Measurements from ENCODE around the gene SALL1.

The SALL1 gene

DNA sequence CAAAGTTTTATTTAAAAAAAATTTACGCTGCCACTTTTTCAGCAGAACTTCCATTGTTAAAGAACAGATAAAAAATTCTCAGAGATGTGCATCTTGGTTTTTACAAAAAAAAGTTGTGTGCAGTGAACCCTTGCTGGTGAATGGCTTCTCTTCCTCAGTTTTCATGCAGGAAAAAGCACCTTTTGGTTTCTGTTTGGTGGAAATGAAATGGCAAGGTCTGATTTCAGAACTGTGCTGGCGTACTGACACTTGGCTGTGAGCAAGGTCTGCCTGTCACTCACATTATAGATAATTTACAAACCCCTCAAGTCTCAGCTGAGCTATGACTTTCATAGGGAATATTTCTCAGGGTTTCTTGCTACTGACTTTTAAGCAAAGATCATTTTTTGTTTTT lies 5.7 kb upstream of the SALL1 start:
- DNase-seq (ENCODE audit: low read depth, low spot score): no peak

GRCh38 chr16:51155820-51156806 lies 5.0 kb upstream of the SALL1 start:
- DNase-seq (ENCODE audit: low read depth, low spot score): no peak

- DNase-seq (ENCODE audit: low read depth, low spot score): no peak
Observed at GRCh38 chr16:51155199-51155607, 4.1 kb upstream of the SALL1 start.

- DNase-seq (ENCODE audit: low read depth, low spot score): no peak
Observed at GRCh38 chr16:51154271-51155171, 3.5 kb upstream of the SALL1 start.

DNA sequence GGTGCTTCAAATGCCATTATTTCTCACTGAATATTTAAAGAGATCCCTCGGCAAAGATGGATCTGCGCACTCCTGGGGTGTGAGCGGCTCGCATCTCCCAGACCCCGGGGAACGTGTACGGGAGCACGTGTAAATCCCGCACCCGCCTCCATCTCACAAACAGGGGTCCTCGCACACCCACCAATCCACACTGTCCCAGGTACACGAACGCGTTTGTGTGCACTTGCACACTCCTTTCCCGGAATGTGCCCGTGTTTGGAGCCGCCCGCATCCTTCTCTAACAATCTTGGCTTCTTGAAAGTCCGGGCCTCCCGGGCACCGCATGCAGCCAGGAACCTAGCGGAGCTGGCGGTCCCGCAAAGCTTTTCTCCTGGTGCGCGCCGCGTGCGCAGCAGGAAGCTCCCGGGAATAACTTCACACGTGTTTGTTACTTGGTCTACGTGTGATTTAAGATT lies 2.5 kb upstream of the SALL1 start:
- no peak for DNase-seq (ENCODE audit: low read depth, low spot score)

GRCh38 chr16:51152691-51153576 lies 1.9 kb upstream of the SALL1 start:
- no peak for DNase-seq (ENCODE audit: low read depth, low spot score)

DNA sequence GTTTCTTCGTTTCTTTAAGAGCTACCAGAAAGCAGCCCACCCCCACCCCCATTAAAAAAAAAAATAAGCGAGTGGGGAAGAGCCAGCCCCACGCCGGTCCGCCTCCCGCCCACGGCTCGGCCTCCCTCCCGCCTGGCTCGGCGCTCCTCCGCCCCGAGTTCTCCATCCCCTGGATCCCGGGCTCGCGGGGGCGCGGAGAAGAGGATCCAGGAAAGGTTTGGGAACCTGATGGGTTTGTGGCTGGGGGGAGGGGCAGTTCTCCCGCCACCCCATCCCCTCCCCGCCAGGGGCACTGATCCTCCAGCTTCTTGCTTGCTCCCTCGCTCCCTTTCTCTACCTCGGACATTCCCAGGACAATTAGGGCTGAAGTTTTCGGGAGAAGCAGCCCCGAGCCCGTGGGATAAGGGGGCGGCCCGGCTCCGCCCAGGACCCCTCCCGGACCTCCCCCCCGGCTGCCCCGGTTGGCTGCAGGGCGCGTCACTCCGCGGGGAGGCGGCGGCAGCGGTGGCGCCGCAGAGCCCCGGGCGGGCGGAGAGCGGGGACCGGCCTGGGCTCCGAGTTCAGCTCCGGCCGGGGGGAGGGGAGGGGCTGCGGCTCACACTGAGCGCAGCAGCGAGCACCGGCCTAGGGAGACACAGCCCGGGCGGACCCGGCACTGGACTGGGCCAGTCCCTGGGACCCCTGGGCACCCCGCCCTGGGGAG lies 1.0 kb upstream of the SALL1 start:
- no peak for DNase-seq (ENCODE audit: low read depth, low spot score)

DNA sequence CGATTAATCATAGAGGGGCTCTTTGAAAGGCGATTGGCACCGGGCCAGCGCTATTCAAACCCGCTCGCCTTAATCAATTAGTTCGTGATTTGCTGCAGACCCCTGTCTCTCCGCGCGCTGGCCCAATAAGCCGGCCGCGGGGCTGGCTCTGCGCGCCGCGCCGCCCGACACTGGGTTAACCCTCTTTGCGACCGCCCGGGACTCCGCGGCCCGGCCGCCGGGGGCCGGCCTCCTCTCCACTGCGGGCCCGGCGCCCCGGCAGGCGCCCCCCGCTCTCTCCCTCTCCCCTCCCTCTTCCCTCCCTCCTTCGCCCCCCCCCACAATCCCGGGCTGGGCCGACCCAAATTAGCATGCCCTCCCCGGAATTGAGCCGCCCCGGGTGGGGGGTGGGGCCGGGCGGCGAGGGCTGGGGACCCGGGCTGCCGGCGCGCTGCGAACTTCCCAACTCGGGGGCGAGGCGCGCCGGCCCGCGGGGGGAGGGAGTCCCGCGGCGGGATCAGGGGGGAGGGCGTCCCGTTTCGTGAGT lies 428 bp upstream of the SALL1 start:
- DNase-seq (ENCODE audit: low read depth, low spot score): no peak

DNA sequence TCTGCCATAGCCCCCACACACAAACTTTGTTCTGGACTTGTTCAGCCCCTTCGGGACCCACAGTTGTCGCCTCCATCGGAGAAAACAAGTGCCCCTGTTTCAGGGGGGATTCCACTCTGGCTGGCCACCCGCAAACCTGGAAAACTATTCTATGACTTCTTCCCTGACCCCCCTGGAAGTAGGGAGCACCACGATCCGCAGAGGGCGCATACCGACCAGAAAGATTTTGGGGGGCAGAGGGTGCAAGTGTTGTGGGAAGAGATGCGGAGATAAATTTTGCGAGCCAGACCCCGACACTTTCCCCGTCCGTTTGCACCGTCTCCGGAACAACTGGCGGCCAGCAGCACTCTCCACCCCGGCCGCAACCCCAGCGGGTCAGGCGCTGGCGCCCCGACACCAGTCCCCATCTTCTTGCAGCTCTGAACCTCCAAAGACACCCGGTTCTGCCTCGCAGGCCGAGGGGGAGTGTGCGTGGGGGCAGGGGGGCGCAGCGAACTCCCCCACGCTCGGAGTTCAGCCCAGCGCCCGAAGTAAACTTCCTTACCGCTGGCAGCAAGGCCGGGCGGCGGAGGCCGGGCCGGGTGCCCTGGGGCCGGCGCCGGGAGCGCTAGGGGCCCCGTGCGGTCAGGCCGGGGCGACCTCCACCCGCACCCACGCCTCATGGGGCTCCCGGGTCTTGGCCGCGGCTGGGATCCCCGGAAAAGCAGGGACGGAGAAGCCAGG lies 744 bp downstream of the SALL1 start:
- no peak for DNase-seq (ENCODE audit: low read depth, low spot score)

GRCh38 chr16:51149721-51150164 lies 1.3 kb downstream of the SALL1 start:
- DNase-seq (ENCODE audit: low read depth, low spot score): no peak

DNA sequence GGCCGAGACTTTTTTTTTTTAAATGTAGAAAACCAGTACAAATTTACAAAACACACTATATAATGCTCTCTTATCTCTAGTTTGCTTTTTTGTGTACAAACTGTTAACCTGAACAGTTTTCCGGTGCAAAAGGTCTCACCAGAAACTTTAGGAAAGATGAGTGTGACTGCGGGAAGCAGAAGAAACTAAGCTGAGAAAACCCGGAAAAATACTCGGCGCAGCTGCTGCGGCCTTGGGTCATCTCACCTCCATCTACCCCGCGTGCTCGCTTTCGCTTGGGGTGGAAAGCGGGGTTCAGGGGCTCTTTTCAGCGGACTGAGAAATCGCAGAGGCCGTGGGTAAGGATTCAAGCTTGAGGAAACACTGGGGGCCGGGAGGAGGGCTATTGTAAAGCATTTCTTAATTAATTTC lies 1.8 kb downstream of the SALL1 start:
- DNase-seq (ENCODE audit: low read depth, low spot score): no peak

DNA sequence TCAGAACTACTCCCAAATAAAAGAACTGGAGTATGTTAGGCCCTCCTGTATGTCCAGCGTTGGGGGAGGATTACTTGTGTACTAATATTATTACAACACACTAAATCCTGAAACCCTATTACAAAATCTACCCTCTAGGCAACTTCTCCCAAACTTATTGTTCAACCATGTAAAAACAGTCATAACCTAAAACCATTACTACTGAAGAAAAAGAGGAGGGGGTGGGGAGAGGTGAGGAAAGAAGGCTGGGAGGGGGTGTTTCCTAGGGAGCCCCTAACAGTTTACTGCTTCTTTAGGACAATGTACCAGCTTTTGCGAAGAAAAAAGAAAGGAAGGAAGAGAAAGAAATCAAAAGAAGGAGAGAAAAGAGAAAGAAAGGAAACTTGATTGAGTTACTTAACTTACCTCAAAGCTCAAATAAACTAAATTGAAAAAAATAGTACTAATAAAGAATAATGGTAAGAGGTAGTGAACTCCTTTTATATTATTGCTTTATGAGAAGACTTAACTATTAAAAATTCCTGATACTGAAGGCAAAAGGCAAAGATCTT lies 2.3 kb downstream of the SALL1 start:
- no peak for DNase-seq (ENCODE audit: low read depth, low spot score)

GRCh38 chr16:51147776-51148677 lies 3.0 kb downstream of the SALL1 start:
- DNase-seq (ENCODE audit: low read depth, low spot score): no peak

GRCh38 chr16:51146256-51146924 lies 4.7 kb downstream of the SALL1 start:
- no peak for DNase-seq (ENCODE audit: low read depth, low spot score)

GRCh38 chr16:51144203-51144602 lies 6.9 kb downstream of the SALL1 start:
- DNase-seq (ENCODE audit: low read depth, low spot score): no peak

GRCh38 chr16:51143196-51143977 lies 7.7 kb downstream of the SALL1 start:
- DNase-seq (ENCODE audit: low read depth, low spot score): no peak

GRCh38 chr16:51141541-51141940 lies 9.5 kb downstream of the SALL1 start:
- no peak for DNase-seq (ENCODE audit: low read depth, low spot score)

Measured in activated CD4-positive, CD25-positive, alpha-beta regulatory T cell treated with anti-CD3 and anti-CD28 coated beads, Interleukin-2, amount 50 U/mL, for 16 hours (primary cell).